GF-D8 (cell line): ENCODE data around the gene UVSSA.
"Not testable (repeated sequence)": the region's sequence is repeated elsewhere in the genome, so short reads cannot be mapped to it uniquely, and the experiment has no call there.

Experiments
- DNase-seq: peaks from one replicate; lab custom pipeline; 2025; lab: John Stamatoyannopoulos, UW

UVSSA gene

DNA sequence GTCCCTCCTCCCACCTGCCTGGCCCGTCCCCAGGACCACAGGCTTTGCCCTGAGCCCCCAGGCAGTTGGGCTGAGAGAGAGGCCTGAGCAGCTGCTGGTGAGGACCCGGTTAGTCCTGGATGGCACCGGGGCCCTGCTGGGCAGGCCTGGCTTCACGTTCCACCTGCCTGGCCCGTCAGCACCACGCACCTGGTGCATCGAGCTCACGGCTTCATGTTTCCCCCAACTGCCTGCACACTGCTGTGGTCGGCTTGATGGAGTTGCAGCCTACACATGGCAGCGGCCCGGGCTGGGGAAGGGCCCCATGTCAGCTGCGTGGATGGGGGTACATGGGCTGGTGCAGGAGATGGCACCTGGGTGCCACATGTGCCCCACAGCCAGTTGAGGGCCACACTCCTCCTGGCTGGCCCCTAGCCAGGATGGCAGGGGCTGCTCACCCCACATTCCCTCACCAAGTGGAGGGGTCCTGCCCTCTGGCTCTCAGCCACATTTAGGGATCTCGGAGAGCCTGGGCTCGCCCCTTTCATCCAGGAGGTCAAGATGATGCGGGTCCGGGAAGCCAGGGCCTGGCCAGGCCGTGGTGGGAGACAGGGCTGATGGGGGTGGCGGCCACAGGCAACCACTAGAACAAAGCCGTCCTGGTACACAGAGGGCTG lies 30.7 kb downstream of the UVSSA start:
- no peak for DNase-seq

DNA sequence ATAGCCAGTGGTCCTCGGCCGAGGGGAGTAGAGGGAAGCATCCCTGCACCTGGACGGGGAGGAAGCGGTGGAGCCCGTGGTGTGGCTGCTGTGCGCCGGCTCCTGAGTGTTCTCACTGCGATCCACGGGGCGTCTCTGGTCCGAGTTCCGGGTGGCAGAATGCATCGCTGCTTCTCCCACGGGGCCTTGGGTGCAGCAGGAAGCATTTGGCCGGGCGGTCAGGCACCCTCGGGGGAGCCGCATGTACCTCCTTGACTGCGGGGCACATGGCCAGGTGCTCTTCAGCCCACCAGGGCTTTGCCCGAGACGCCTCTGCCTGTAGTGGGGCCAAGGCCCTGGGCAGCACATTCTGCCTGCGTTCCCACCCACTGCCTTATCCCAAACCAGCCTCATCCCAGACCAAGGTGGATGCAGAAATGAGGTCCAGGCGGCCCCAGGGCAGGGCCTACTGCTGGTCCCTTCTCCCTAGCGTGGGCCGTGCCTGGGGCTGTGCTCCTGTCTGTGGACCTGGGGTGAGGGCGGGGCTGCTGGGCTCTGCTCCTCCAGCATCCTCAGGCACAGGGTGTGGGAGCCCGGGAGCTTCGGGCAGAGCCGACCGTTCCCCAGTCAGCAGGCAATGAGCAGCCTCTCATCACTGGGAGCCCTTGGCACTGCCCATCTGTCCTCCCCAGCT lies 31.7 kb downstream of the UVSSA start:
- DNase-seq = no peak

- no peak for DNase-seq
Observed at GRCh38 chr4:1379351-1379781, 32.4 kb downstream of the UVSSA start.

- no peak for DNase-seq
Observed at GRCh38 chr4:1379801-1380331, 32.9 kb downstream of the UVSSA start.

DNA sequence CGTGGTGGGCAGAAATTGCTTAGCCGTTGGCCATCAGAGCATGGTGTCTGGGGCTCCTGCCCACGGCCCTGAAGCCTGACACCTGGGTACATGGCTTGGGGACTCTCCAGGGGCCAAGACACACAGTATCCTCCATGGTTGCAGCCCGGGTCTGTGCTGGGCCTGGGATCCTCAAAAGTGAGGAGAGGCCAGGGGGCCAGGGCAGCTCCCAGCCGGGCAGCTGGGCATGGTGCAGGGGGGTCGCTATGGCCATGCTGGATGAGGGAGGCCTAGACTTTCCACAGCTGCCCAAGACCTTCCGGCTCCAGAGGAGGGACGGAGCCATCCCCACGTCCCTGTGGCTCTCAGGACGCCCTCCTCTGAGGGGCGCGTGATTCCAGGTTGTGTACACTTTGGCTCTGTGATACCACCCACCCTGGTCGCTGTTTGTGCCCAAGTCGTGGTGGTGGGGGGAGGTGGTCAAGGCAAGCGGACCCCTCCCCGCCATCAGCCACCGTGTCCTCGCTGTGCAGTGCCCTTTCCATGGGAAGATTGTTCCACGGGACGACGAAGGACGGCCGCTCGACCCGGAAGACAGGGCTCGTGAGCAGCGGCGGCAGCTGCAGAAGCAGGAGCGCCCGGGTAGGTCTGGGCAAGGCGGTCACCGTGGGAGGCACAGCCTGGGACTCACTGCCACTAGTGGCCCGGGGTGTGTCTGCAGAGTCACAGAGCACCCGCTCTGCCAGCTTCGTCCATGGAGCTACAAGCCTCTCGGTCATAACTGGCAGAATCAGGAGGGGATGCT lies 33.6 kb downstream of the UVSSA start:
- DNase-seq = no peak

- no peak for DNase-seq
Observed at GRCh38 chr4:1381181-1381621, 34.2 kb downstream of the UVSSA start.

DNA sequence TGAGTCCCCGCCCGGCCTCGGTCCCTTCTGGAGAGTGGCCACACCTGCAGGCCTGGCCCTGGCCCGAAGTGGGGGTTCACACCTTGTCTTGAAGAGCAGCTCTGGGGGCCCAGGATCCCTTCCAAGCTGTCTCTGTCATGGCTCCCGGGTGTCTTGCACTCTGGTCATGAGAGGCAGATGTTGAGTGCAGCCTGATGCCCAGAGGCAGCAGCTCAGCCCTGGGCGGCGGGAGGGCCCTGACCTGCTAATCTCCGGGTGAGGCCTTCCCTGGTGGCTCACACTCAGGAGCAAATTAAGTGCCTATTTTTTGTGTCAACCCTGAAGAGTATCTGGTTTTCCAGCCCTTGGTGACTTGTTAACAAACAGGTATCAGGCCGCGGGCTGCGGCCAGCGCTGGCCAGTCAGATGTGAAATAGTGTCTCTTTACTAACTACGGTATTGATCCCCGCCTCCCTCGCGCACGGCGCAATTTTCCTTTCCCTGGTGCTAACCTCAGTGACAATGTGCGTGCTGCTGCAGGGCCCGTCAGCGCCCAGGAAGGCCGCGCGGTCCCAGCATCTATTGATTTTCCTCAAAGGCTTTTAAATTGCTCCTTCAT lies 35.0 kb downstream of the UVSSA start:
- DNase-seq = no peak

GRCh38 chr4:1382776-1383727 lies 36.0 kb downstream of the UVSSA start:
- DNase-seq = no peak

- no peak for DNase-seq
Observed at GRCh38 chr4:1383728-1384591, 37.0 kb downstream of the UVSSA start.

- DNase-seq = no peak
Observed at GRCh38 chr4:1384675-1385372, 37.8 kb downstream of the UVSSA start.

DNA sequence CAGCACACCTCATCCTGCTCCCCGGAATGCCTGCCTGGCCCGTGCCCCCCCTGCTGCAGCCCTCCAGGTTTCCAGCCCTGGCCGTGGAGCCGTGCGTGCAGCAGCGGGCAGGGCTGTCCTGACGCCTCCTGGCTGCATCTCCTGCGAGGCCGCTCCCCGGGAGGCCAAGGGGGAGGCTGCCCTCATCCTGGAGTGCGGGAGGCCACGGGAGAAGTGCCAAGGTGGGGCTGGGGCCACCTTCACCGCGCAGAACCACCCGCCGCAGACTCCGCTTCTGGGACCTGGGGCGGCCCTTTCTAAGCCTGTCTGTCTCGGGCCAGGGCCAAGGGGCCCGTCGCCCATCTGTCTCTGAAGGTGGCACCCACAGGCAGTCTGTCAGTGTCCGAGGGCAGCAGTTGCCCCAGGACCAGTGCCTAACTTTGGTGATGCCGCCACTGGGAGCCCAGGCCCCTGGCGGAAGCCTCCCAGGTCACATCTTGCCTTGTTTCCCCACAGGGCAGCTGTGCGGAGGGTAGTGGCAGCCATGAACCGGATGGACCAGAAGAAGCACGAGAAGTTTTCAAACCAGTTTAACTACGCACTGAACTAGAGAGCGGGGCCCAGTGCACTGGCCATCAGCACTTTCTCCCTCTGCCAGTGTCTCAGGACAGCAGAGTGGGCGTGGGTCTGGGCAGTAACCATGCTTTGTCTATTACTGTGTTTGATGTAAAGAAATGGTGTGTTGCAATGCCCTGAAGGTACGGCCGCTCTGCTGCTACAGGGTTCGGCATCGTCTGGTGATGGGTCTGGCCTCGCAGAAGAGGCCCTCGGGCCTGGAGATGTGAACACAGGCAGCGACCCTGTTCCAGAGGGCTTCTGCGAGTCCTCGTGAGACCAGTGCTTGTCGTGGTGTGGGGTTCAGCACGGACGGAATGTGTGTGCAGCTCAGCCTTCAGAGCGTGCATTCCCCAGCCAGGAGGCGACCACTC lies 38.6 kb downstream of the UVSSA start:
- no peak for DNase-seq

GRCh38 chr4:1393363-1393762 lies 46.4 kb downstream of the UVSSA start:
- not testable (repeated sequence) for DNase-seq

- DNase-seq = no peak
Observed at GRCh38 chr4:1393866-1394265, 46.9 kb downstream of the UVSSA start.

DNA sequence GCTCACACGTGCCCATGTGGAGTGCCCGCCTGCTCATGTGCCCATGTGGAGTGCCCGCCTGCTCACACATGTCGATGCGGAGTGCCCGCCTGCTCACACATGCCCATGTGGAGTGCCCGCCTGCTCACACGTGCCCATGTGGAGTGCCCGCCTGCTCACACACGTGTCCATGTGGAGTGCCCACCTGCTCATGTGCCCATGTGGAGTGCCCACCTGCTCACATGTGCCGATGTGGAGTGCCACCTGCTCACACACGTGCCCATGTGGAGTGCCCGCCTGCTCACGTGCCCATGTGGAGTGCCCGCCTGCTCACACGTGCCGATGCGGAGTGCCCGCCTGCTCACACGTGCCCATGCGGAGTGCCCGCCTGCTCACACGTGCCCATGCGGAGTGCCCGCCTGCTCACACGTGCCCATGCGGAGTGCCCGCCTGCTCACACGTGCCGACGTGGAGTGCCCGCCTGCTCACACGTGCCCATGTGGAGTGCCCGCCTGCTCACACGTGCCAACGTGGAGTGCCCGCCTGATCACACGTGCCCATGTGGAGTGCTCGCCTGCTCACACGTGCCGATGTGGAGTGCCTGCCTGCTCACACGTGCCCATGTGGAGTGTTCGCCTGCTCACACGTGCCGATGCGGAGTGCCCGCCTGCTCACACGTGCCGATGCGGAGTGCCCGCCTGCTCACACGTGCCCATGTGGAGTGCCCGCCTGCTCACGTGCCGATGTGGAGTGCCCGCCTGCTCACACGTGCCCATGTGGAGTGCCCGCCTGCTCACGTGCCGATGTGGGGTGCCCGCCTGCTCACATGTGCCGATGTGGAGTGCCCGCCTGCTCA lies 47.8 kb downstream of the UVSSA start:
- DNase-seq = not testable (repeated sequence)

- DNase-seq = not testable (repeated sequence)
Observed at GRCh38 chr4:1395389-1395820, 48.4 kb downstream of the UVSSA start.

- no peak for DNase-seq
Observed at GRCh38 chr4:1395941-1396805, 49.2 kb downstream of the UVSSA start.
